IPS-18c (cell line): ENCODE data around the gene TLCD5.
A peak's percentile ranks its signal among the peaks of the same experiment; 100 is the strongest.

Experiments
- H3K4me3 ChIP-seq: 2 replicates; pipeline ENCODE4 v1.7.0; 2013; ENCODE audit warnings: low read depth, mild to moderate bottlenecking, low read length, moderate library complexity; ENCODE audit not compliant: insufficient read depth
- H3K9me3 ChIP-seq: one replicate; pipeline ENCODE4 v1.6.1; 2013; ENCODE audit warnings: mild to moderate bottlenecking, low read length, moderate library complexity; ENCODE audit not compliant: control insufficient read depth, insufficient read depth

Gene TLCD5

DNA sequence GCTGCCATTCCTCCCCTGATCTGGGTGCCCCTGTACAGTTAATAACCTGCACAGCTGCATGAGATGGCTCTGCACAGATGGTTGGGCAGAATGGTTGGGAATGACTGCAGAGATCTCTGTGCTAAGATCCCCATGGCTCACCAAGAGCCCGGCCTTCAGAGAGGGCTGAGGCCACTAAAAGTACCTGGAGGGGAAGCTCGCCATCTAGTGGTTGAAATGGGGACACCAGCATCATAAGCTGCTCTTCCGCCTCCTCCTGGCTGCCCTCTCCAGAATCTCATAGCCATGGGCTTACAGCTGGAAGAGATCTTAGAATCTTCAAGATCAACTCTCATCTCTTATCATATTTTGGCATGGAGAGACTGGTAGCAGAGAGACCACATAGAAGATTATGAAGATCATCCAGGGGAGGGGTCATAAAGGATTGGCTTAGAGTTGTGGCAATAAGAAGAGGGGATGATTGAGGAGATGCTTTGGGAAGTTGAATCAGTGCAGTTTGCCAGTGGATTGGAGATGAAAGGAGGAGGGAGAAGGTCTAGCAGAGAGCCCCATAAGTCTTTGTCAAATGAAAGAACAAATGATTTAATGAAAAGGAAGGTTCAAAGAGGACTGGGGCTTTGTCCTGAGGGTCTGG is 22.0 kb upstream of the TLCD5 start:
- H3K9me3 ChIP-seq, result no peaks in the 10 kb centered on the region
- no peak overlapping the region for H3K4me3 ChIP-seq

DNA sequence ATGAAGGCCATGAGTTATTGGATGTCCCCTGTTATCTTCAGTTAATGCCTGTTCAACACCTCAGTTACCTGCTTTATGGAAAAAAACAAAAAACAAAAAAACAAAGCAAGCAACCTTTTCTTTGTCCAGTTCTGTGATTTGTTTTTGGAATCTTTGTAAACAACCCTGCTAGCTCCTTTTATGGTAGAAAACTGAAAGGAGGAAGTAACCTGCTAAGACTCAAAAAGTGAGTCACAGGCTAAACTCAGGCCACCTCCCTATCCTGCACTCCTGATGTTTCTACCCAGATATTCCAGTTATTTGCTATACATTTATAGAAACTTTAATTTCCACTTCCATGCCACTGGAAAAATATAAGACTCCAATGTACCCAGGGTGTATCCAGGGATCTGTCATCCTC is 20.6 kb upstream of the TLCD5 start:
- no peak overlapping the region for H3K4me3 ChIP-seq
- H3K9me3 ChIP-seq, result no peaks in the 10 kb centered on the region

DNA sequence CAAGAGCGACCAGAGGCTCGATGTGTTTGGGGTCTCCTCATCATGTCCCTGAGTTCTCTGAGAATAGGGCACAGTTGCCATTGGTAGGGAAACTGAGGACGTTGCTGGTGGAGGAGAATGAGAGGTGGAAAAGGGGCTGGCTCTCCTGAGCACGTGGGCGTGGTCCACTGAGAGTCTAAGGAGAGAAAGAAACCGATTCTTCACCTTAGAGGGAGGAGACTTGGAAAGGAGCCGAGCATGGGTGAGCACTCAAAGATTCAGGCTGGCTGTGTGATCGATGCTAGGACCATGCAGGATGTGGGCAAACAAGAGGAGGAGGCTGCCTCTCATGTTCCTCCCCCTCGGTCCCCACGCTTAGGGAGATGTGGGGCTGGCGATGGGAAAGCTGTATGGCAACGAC is 19.8 kb upstream of the TLCD5 start:
- H3K4me3 ChIP-seq, result no peak overlapping the region
- H3K9me3 ChIP-seq, result no peaks in the 10 kb centered on the region

DNA sequence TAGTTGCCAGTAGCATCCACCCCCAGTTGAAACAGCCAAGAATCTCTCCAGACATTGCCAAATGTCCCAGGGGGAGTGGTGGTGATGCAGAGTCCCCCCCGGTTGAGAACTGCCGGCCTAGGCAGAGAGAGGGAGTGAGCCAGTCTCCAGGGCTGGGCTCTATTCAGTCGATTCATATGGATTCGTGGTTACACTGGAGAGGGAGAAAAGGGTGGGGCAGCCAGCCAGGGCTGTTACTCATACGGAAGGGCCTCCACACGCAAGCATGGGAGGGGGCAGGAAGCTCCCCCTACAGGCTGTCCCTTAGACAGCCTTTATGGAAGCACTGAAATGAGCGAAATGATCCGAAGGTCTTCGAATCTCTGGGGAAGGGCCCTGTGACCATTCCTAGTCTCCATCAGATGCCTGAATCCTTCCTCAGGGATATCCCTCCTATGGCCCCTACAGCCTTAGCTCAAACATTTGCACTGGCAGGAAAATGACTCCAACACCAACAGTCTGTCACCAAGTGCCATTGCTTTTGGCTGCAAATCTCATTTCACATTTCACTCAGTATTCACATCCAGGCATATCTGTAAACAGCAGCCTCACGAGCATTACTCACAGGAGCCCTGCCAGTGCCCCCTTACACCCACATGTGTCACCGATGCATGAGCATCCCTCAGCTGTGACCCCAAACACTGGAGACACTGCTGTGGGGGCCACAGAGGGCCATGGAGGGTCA is 18.4 kb upstream of the TLCD5 start:
- Histone ChIP-seq H3K9me3 (no peaks in the 10 kb centered on the region), H3K4me3 (no peak overlapping the region)

DNA sequence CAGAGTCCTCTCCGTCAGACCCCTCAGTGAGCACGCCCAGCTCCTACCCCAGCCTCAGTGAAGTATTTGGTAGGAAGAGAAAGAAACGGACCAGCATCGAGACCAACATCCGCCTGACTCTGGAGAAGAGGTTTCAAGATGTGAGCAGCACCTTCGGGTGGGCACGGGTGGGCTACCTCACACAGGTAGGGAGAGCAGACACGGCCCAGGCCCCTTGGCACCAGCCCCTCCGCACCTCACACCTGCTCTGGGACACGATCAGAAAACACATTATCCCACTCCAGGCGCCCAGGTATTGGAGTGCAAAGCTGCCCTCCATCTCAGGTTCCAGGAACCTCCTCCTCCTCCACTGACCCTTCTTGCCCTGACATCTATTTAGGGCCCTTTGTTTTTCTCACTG is 17.6 kb upstream of the TLCD5 start:
- Histone ChIP-seq H3K9me3 (no peaks in the 10 kb centered on the region), H3K4me3 (no peak overlapping the region)

DNA sequence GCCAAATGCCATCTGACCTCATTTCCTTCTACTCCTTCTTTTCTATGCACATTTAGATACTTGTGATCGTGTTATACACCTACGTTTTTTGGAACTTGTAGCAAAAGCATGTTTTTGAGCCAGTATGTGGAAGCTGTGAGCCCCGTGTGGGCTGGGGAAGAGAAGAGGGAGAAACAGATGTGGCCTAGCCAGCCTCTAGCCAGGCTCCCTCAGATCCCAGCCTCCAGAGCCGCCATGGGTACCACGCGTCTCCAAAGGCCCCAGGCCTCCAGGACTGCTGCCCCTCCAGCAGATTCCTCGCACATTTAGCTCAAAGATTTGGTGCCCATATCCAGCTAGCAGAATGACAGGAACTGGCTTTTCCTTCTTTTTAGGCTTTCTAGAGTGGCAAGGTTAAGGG is 17.0 kb upstream of the TLCD5 start:
- H3K4me3 ChIP-seq, result no peak overlapping the region
- no peaks in the 10 kb centered on the region for H3K9me3 ChIP-seq

DNA sequence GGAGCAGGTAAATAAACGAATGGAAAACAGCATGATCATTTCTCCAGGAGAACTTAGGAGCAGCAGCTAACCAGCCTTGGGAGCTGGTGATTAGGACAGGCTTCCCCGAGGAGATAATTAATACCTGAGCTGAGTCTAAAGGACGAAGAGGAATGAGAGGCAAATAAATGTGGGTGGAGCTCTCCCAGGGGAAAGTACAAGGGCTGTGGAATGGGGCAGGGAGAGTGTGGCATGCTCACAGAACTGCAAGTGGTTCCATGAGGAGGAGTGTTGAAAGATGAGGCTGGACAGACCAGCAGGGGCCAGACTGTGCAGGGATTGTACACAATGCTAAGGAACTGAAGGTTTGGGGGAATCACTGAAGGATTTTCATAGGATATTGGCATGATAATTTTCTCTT is 14.2 kb upstream of the TLCD5 start:
- H3K9me3 ChIP-seq, result no peaks in the 10 kb centered on the region
- H3K4me3 ChIP-seq, result no peak overlapping the region

DNA sequence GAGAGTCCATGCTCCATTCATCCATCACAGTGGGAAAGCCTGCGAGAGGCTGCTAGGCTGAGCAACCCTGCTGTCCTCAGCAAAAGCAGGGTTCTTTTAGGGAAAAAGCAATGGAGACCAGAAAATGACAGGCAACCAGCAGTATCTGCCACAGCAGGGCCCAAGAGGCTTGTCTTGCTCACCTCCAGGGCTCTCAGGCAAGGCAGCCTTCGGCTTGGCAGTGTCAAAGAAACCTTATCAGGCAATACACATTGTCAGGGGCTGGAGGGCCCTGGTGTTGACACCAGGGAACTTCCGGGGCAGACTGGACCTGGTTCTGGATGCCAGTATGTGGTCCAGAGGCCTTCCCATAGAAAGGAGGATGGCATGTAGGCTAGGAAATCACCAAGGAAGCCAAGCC is 10.2 kb upstream of the TLCD5 start:
- Histone ChIP-seq H3K4me3 (no peak overlapping the region), H3K9me3 (no peaks in the 10 kb centered on the region)

DNA sequence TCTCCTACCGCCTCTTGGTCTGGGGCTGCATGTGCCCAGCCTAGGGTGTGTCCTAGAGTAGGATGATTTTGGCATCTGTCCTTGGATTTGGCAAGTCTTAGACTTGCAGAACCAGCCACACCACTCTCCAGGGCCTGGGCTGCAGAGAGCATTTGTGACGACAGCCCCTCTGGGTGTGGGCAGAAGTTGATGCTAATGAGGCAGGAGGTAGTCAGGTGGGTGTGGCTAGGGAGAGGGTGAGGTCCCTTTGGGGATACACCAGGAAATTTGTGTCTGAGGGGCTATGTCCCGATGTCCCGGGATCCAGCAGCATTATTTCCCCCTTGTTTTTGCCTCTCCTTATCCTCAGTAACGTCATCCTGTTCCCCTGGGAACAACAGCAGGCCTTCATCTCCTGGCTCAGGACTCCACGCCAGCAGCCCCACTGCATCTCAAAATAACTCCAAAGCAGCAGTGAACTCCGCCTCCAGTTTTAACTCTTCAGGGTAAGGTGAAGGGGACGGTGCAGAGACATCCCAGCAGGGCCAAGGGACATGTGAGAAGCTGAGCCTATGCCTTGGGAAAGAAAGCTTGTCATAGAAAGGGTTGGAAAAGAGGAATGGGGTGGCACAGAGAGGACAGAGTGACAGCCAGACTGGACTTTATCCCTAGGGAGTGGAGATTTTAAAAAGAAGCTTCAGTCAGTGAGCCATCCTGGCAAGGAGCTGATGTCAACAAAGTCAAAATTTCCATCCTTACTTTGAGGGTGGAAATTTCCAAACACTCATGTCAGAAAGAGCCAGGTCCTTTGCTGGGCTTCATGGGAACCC is 8.0 kb upstream of the TLCD5 start:
- H3K9me3 ChIP-seq, result no peaks in the 10 kb centered on the region
- peak overlapping the region; percentile 29 for H3K4me3 ChIP-seq

DNA sequence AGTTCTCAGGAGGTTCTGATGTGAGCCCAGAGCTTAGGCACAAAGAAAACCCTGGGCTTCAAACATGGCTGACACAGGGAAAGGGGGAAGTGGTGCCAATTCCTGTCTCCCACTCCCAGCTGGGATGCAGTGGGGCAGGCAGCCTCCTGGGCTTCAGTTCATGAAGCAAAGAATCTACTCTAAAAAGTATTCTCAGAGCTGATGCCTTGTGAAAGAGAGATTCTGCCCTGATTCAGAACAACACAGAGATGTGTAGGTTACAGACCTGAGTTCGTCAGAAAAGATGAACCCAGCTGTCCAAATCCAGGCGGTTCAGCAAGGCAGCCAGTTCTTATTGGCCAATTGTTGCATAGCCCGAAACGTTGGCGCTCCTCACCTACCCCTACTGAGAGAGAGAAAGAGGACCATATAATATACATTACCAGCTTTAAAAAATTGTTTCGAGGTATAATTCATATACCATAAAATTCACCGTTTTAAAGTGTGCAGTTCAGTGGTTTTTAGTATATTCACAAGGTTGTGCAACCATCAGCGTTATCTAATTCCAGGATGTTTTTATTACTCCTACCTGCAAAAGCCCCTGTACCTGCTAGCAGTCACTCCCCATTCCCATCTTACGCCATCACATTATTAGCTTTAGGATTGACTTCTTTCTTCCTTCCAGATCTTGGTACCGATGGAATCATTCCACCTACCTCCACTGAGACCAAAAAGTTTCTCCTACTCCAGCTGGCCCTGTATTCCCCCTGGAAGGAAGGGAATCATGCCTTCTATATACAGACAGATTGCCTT is 7.2 kb upstream of the TLCD5 start:
- no peak overlapping the region for H3K4me3 ChIP-seq

DNA sequence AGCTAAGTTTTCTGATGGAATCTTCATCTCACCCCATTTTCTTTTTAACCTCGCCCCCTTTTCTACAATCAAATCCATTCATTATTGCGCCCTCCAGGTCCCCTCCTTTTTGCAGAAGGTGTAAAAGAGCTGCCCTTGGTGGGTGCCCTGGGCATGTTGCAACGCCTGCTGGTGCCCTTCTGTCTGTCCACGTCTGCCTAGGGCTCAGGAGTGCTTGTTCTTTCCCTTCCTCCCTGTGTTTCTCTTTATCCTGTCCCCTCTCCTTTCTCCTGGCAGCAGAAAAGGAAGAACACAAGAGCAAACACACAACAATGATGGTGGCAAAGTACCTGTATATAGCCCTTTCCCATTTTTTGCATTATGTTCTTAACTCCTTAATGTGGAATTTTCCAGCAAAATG is 6.2 kb upstream of the TLCD5 start:
- Histone ChIP-seq H3K4me3 (no peak overlapping the region), H3K9me3 (no peaks in the 10 kb centered on the region)

More for the DNA sequence above, 7.2 kb upstream of the TLCD5 start:
- H3K9me3 ChIP-seq, result no peaks in the 10 kb centered on the region

DNA sequence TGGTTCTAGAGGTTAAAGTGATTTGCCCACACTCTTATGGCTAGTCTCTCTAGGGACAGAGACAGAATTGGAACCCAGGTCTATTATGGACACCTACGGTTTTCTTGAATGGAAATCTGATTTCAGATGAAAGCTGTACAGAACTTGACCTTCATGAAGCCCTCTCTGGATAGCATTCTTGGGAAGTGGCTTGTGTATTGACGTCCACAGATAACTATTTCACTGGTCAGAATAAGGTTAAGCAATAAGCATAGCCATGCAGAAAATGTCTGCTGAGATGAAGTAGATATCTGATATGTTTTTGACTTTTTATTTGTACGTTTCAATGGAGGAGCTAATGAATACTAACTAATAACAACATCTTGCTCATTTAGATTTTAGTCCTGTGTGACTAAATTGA is 1.1 kb downstream of the TLCD5 start:
- H3K4me3 ChIP-seq, result peak overlapping the region; percentile 82; the same call in 1 of the 2 replicates

DNA sequence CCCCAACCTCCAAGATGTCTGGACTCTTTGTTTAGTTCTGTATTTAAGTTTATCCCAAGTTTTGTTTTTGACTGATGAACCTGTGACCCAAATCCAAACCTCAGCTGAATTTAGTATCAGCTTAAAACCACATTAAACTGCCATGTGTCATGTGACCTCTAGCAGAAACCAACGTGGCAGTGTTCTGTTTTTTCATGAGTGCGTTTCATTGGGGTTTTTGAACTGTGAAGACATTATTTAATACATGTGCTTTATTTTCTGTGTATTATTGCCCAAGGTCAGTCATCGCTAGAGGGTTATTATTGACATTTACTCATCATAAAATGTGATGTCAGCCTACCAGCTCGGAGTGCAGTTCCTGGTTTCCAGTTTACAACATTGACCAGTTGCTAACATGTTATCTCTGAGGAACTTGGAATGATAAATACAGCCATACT is 1.8 kb downstream of the TLCD5 start:
- H3K4me3 ChIP-seq, result no peak overlapping the region

More for the DNA sequence above, 1.1 kb downstream of the TLCD5 start:
- H3K9me3 ChIP-seq, result no peaks in the 10 kb centered on the region

DNA sequence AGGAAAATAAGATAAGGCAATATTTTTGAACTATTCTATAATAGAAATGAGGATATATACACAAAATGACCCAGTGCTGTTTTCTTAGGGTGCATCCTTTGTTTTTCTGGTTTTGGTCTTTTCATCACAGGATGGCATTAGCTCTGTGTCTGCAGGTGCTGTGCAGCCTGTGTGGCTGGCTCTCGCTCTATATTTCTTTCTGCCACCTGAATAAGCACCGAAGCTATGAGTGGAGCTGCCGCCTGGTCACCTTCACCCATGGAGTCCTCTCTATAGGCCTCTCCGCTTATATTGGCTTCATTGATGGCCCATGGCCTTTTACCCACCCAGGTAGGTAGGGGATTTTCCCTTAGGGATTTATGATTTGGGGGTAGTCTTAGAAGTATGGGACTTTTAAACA is 2.2 kb downstream of the TLCD5 start:
- Histone ChIP-seq H3K9me3 (no peaks in the 10 kb centered on the region), H3K4me3 (no peak overlapping the region)

More for the DNA sequence above, 1.8 kb downstream of the TLCD5 start:
- H3K9me3 ChIP-seq, result no peaks in the 10 kb centered on the region

DNA sequence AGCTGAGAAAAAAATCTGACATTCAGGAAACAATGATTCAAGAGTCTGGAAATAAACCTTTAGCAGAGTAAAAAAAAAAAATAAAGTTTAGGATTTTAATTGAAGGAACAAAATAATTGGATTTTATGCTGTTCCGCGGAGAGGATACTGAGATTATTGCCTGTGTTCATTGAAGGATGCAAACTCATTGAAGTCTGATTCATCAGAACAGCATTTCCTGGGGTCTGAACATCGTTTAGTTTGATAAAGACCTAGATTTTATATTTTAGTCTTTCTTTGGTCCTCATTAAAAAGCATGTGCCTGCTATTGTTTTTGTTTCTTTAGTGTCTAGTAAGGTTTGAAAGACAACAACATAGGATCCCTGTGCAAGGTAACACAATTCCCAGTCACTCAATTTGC is 4.5 kb downstream of the TLCD5 start:
- no peak overlapping the region for H3K4me3 ChIP-seq
- no peaks in the 10 kb centered on the region for H3K9me3 ChIP-seq

DNA sequence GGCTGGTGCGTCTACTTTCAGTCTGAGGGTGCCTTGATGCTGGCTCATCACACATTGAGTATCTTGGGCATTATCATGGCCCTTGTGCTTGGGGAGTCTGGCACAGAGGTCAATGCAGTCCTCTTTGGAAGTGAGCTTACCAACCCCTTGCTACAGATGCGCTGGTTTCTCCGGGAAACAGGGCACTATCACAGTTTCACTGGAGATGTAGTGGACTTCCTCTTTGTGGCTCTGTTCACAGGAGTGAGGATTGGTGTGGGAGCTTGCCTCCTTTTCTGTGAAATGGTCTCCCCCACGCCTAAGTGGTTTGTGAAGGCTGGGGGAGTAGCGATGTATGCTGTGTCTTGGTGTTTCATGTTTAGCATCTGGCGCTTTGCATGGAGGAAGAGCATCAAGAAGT is 4.9 kb downstream of the TLCD5 start:
- H3K4me3 ChIP-seq, result no peak overlapping the region

DNA sequence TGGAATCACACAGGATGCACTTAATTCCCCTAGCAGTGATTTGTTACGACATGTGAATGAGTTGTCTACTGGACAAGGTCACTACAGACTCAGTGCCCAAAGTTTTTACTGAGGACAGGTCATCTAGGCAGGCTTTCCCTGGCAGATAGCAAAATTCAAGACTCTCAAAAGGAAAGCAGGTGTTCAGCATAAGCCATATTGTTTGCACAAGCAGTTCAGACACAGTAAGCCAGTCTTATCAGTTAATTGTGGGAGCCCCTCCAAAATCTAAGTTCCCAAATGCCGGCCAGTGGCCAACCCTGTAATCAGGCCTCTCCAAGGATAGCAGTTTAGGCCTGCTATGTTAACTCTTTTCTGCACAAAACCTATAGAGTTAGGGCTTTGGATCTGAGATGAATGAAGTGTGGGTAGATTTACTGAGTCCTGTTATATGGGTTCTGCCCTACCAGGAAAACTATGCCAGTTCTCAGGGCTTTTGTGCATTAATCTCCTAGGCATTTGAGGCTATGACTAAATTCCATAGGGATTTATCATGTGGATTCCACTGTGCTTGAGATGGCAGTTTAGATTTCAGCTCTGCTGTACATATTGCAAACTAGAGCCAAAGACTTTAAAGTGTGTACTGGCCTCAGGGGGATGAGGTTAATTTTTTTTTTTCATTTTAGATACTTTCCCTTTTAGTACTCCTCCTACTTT is 6.3 kb downstream of the TLCD5 start:
- no peak overlapping the region for H3K4me3 ChIP-seq
- no peaks in the 10 kb centered on the region for H3K9me3 ChIP-seq

More for the DNA sequence above, 4.9 kb downstream of the TLCD5 start:
- no peaks in the 10 kb centered on the region for H3K9me3 ChIP-seq
